Measurements from ENCODE around the gene DPH1.

Gene DPH1

GRCh38 chr17:2027528-2028233 lies 2.3 kb upstream of the DPH1 start:
- DNase-seq (ENCODE audit: low spot score) = no peak
- in situ Hi-C loops (cut with MboI; ENCODE audit: low sequenced_read_pairs, unreplicated experiment) = loop anchor here (25.0 kb wide), 1 partner anchor 315 kb away; the partner anchor contains the start of genes TLCD2 and WDR81
- TF ChIP-seq CTCF (IDR thresholded peaks at IDR 0.05; ENCODE audit: borderline replicate concordance, control extremely low read depth, extremely low read depth, insufficient read depth, missing control alignments) = no peak

GRCh38 chr17:2028234-2028614 lies 1.7 kb upstream of the DPH1 start:
- in situ Hi-C loops (cut with MboI; ENCODE audit: low sequenced_read_pairs, unreplicated experiment) = loop anchor here (25.0 kb wide), 1 partner anchor 316 kb away; the partner anchor contains the start of genes TLCD2 and WDR81
- no peak for TF ChIP-seq CTCF (IDR thresholded peaks at IDR 0.05; ENCODE audit: borderline replicate concordance, control extremely low read depth, extremely low read depth, insufficient read depth, missing control alignments)
- DNase-seq (ENCODE audit: low spot score) = no peak

- no peak for DNase-seq (ENCODE audit: low spot score)
- in situ Hi-C loops (cut with MboI; ENCODE audit: low sequenced_read_pairs, unreplicated experiment) = loop anchor here (25.0 kb wide), 1 partner anchor 316 kb away; the partner anchor contains the start of genes TLCD2 and WDR81
- no peak for TF ChIP-seq CTCF (IDR thresholded peaks at IDR 0.05; ENCODE audit: borderline replicate concordance, control extremely low read depth, extremely low read depth, insufficient read depth, missing control alignments)
Observed at GRCh38 chr17:2028737-2029136, 1.2 kb upstream of the DPH1 start.

GRCh38 chr17:2030779-2031163 lies 818 bp downstream of the DPH1 start:
- in situ Hi-C loops (cut with MboI; ENCODE audit: low sequenced_read_pairs, unreplicated experiment) = loop anchor here (10.0 to 25.0 kb wide), 2 partner anchors 126 to 318 kb away; partner anchors contain the start of genes TLCD2 and WDR81
- no peak for DNase-seq (ENCODE audit: low spot score)
- TF ChIP-seq CTCF (IDR thresholded peaks at IDR 0.05; ENCODE audit: borderline replicate concordance, control extremely low read depth, extremely low read depth, insufficient read depth, missing control alignments) = peak; percentile 49

- in situ Hi-C loops (cut with MboI; ENCODE audit: low sequenced_read_pairs, unreplicated experiment) = loop anchor here (10.0 to 25.0 kb wide), 2 partner anchors 128 to 321 kb away; partner anchors contain the start of genes TLCD2 and WDR81
- DNase-seq (ENCODE audit: low spot score) = no peak
- no peak for TF ChIP-seq CTCF (IDR thresholded peaks at IDR 0.05; ENCODE audit: borderline replicate concordance, control extremely low read depth, extremely low read depth, insufficient read depth, missing control alignments)
Observed at GRCh38 chr17:2033153-2033552, 3.2 kb downstream of the DPH1 start.

- TF ChIP-seq CTCF (IDR thresholded peaks at IDR 0.05; ENCODE audit: borderline replicate concordance, control extremely low read depth, extremely low read depth, insufficient read depth, missing control alignments) = no peak
- in situ Hi-C loops (cut with MboI; ENCODE audit: low sequenced_read_pairs, unreplicated experiment) = loop anchor here (10.0 to 25.0 kb wide), 2 partner anchors 129 to 322 kb away; partner anchors contain the start of genes TLCD2 and WDR81
- peak; percentile 64 for DNase-seq (ENCODE audit: low spot score)
Observed at GRCh38 chr17:2034157-2034556, 4.2 kb downstream of the DPH1 start.

All from GM13976 (cell line).